Suppressor macrophage (primary cell): ENCODE measurements around the gene QRFP.

ENCODE experiments used
- DNase-seq, 4 experiments: peaks; one replicate each; pipeline ENCODE4 v3.0.0-alpha.2; 2020 to 2022

Gene QRFP

DNA sequence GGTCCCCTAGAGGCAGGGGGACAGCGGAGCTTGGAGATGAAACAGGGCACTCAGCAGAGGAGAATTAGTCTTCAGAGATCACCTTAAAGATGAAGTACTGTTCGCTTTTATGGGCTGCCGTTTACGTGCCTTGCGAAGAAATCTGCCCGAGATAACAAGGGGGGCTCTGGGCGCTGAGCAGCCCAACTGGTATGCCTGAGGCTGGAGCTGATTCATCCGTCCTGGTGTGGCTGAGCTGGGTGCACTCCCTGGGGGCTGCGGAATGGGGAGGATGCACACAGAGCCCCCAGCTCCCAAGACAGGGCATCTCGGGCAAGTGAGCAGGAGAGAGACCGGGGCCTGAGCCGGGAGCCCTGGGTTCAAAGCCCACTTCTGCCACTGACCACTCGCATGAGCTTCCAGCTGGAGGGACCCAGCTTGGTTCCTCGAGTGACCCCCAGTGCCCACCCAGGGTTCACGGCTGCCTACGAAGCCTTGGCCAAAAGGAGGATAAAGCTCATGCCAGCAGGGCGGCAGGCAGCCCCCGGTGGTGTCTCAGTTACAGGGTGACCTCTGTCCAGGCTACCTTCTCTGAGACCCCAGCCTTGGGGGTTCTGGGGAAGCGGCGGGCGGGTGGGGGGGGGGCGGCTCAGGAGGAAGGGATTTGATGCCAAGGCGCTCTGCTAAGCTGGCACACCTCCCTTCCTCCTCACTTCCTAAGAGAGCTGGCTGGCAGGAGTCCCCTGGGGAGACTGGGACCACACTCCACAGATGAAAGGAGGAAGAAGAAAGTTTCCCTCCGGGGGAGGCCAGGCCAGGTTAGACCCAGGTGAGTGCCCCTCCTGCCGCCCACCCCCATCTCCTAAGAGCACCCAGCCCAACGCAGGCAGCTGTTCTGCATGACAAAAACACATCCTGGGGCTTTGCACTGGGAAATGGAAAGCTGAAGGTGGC lies 36.8 kb upstream of the QRFP start:
- no peak for DNase-seq

- DNase-seq: no peak
Measured at GRCh38 chr9:130932255-130933079, 35.9 kb upstream of the QRFP start.

DNA sequence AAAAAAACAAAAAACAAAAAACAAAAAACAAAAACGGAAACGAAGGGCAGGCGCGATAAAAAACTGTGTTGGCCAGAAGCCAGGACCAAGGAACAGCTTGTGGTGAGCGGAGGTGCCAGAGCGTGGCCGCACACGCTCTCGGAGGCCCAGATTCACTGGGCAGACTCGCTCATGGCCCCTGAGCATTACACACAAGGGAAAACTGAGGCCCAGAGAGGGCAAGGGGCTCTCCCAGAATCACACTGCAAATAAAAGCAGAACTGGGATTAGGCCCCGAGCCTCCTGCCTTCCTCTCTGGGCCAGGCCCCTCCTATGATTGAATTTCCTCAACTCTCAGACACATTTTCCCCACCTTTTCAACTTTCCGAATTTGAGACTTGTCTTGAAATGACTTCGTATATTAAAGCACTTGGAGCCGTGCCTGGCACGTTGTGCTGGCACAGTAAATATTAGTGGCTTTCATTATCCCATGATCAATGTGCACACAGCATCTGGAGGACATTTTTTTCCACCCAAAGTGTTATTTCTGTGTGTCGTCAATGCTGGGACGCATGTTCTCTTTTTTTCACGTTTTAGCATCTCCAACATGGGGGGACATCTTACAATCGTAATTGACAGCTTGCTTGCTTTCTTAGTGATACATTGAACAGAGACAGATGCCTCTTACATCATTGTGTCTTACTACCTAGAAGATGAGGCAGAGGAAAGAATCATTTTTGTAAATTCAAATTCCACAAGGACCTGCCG lies 35.1 kb upstream of the QRFP start:
- DNase-seq: no peak

- no peak for DNase-seq
Measured at GRCh38 chr9:130930804-130931349, 34.3 kb upstream of the QRFP start.

DNA sequence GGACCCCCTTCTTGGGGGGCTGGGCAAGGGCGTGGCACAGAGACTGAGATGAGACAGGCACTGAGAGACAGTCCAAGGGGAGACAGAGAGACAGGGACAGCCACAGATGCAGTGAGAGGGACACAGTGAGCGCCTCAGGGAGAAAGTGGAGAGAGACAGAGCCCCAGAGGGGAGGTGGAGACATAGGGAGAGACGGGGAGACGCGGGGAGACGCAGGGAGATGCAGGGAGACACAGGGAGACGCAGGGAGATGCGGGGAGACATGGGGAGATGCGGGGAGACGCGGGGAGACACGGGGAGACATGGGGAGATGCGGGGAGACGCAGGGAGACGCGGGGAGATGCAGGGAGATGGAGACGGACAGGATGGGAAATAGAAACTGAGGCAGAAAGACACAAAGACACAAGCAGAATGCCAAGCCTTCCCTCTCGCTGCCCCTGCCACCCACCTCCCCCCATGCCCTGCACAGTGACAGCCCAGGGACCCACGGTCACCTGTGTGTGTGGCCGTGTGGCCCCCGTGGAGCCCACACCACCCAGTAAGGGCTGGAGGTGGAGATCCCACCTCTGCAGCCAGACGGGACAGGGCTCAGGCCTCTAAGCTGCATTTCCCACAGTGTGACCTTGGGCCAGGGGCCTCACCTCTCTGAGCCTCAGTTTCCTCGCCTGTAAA lies 33.7 kb upstream of the QRFP start:
- no peak for DNase-seq

DNA sequence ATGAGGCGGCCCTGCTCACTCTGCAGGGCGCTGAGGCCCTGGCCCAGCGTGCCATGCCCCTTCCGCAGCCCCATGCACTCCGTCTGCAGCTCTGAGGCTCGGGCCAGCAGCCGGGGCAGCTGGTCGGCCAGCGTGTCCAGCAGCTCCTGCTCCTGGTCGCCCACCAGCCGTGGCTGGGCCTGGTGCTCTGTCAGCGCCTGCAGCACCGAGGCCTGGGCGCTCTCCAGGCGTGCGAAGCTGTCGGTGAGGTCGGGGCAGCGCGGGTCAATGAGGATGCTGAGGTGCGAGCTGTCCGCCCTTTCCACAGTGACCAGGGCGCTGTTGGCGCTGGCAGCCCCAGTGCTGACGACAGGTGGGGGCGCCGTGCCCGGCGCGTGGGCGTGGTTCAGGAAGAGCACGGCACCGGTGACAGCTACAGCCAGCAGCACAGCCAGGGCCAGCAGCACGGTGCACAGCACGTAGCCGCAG lies 33.0 kb upstream of the QRFP start:
- DNase-seq: no peak

GRCh38 chr9:130927995-130928900 lies 31.6 kb upstream of the QRFP start:
- no peak for DNase-seq

- DNase-seq: no peak
Measured at GRCh38 chr9:130927338-130927737, 30.7 kb upstream of the QRFP start.

DNA sequence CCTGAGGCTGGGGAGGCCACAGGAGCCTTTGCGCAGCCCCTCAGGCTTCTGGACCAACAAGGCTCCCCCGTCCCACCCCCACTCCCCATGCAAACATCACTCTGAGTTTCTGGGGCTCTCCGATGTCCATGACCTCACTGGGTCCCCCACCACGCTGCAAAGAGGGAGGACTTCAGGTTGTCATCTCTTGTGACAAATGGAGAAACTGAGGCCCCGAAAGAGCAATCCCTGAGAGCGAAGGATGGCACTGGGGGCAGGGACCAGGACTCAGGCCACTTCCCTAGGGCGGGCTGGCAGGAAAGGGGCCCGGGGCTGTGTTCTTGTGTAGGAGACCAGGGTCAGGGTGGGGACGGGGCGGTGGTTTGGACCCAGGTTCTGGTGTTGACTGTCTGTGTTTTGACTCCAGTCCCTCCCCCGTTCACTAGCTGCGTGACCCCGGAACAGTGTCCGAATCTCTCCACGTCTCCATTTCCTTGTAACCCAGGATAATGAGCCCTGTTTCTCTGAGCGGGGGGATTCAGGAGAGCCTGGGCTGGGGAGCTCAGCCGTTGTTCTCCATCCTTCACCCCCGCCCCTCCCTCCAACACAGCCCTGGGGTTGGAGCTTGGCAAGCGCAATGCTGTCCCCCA lies 28.6 kb upstream of the QRFP start:
- DNase-seq: no peak

DNA sequence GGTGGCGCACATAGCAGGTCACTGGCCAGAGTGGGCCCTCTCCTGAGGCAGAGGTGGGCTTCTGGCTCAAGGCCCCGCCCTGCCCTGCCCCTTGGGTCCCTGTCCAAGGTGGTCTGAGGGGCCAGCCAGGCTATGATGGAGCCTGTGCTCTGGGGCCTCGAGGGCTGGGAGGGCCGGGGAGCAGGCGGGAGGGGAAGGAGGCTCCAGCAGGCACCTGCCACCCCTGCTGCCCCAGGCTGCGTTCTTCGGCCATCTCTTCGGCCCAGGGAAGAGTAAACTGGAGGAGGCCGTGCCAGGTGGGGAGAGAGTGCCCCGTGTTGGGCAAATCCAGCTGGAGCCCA lies 27.8 kb upstream of the QRFP start:
- DNase-seq: no peak

DNA sequence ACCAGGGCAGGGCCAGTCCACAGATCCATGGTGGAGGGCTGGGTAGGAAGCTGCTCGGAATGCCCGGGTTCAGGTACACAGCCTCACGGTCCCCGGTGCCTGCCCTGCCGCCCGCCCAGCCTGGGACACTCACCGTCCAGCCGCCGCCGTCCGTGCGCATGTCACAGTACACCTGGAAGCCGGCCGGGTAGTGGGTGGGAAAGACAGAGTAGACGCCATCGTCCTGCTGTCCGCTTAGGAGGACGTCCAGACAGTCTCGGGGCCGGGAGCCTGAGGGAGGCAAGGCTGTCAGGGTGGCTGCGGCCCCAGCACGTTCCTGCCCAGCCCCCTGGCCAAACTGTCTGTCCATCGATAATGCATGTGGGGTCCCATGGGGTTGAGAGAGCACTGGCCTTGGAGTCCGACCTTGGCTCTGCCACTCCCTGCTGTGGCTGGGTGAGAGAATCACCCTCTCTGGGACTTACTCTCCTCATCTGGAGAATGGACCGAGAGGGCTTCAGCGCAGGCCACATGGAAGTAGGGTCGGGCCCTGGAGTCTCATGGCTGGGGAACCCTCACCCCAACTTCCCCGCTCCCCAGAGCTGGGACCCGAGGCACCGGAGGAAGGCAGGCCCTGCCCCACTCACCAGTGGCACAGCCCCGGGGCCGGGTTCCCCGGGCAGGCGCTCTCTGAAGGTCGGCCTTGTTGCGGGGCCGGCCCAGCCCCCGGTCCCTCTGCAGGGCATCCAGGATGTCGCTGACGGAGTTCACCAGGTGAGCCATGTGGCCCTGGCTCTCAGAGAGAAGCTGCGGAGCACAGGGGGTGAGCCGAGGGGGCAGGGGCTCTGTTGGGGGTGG lies 27.2 kb upstream of the QRFP start:
- no peak for DNase-seq

DNA sequence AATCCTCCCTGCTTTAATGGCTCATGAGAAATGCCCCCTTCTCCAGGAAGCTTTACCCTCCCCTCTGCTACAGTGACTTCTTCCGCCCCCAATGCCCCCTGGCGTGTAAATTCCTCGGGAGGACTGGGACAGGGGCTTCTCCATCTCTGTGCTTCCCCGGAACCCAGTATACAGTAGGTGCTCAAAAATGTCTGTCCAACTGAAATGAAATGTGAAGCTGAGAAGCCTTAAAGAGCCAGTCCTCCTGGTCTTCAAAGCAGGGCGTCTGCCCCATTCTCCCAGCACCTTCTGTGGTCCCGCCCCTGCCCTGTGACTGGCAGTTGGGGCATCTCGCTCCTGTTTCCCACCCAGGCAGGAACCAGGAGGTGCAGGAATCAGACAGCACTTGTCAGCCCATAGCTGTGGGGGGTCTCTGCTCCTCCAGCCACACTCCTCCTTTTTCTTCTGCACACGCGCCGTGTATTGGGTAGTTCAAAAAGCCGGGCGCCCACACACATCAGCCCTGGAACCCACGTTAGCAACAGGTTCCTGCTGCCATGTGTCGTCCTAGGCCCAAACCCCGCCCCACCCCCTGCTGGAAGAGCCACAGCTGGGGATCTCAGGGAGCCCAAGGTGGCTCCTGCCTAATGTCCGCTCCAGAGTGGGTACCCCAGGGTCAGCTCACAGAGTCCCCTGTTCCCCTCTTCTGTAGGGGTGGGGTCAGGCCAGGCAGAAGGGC lies 26.4 kb upstream of the QRFP start:
- DNase-seq: no peak

GRCh38 chr9:130921989-130922892 lies 25.6 kb upstream of the QRFP start:
- DNase-seq: no peak

DNA sequence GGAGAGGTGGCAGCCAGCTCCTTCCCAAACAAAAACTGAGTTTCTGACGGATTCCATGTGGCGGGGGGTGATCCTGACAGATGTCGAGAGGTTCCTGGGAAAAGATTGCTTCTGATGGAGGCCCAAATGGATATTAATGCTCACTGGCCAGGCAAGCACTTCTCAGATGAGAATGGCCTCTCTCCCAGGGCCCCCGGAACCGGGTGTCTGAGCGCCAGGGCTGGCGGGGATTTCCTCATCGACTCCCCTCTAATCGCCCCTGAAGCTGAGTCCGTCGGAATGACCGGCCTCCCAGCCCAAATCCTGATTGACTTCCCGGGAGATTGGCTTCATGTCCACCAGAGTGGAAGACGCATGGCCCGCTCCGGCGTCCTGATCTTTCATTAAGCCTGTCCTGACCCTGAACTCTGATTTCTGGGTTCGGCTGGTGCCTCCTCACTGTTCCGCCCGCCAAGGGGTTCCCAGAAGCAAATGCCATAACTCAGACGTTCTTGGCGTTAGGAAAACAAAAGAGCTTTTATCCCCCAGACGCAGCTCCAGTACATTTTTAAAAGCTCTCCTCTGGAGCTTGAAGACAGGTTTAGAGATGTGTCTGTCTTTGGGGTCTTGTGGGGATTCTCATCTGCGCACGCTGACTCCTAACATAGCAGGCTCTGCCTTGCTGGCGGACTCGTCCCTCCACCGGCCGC lies 24.8 kb upstream of the QRFP start:
- DNase-seq: no peak

- no peak for DNase-seq
Measured at GRCh38 chr9:130920762-130921299, 24.2 kb upstream of the QRFP start.

DNA sequence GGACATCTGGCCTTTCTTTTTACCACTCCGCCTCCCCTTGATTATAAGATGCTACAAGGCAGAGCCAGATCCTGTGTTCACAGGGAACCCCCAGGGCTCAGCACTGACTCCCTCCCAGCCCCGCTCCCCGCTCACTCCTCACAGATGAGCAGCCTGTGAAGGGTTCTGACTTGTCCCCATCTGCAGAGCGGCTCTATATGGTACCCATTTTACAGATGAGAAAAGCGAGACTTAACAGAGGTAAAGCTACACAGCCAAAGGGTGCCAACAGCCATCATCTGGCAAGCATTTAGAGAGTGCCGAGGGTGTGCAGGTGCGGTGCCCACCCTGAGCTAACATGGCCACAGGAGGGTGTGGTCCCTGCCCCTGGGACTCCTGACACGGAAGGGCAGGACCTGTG lies 23.6 kb upstream of the QRFP start:
- DNase-seq: no peak
